H1 (cell line): ENCODE data around the gene S100A8.

ENCODE experiments used
- CBX5 ChIP-seq: fragments of 300-800, 300-1000 bp; sonication (generic); IDR thresholded peaks from 2 replicates; pipeline ENCODE4 v1.7.1; 2016; ENCODE audit warnings: antibody characterized with exemption, low read length, low read depth
- CHD7 ChIP-seq: fragments of 300-600 bp; sonication (generic); IDR thresholded peaks from 2 replicates; pipeline ENCODE4 v1.7.1; 2012; ENCODE audit warnings: low read length, moderate library complexity, mild to moderate bottlenecking, inconsistent platforms; ENCODE audit not compliant: insufficient replicate concordance
- CTCF ChIP-seq, 3 experiments: IDR thresholded peaks; 1 replicate in 2 of 3; 2 replicates in 1 of 3; pipeline versions ENCODE4 v1.5.1 to v1.6.1; 2011; ENCODE audit warnings: low read length in 3 of 3, mild to moderate bottlenecking in 3 of 3, inconsistent platforms in 2 of 3, low read depth in 1 of 3, moderate library complexity in 1 of 3; ENCODE audit not compliant: insufficient read depth in 1 of 3; ENCODE audit errors: control extremely low read depth in 1 of 3
- EP300 ChIP-seq, 2 experiments: IDR thresholded peaks; 1 replicate in 1 of 2; 2 replicates in 1 of 2; pipeline ENCODE4 v1.6.1; 2011 to 2012; ENCODE audit warnings: low read depth in 2 of 2, low read length in 2 of 2, mild to moderate bottlenecking in 2 of 2, borderline replicate concordance in 1 of 2, inconsistent platforms in 1 of 2, moderate library complexity in 1 of 2
- EZH2 ChIP-seq: fragments of 200-600 bp; sonication (generic); IDR thresholded peaks from 2 replicates; pipeline ENCODE4 v1.7.1; 2012; ENCODE audit warnings: low read depth, mild to moderate bottlenecking, moderate library complexity, low read length, inconsistent platforms; ENCODE audit not compliant: severe bottlenecking
- GTF2F1 ChIP-seq: IDR thresholded peaks from 2 replicates; pipeline ENCODE4 v1.6.1; 2012; ENCODE audit warnings: low read depth, low read length, improper control_type of control experiment, borderline replicate concordance
- JUN ChIP-seq: IDR thresholded peaks from 2 replicates; pipeline ENCODE4 v1.6.1; 2011; ENCODE audit warnings: low read depth, mild to moderate bottlenecking, improper control_type of control experiment, low read length
- KDM1A ChIP-seq: fragments of 200-600, 300-600 bp; sonication (generic); IDR thresholded peaks from 2 replicates; pipeline ENCODE4 v1.7.1; 2016; ENCODE audit warnings: mild to moderate bottlenecking, low read length, borderline replicate concordance
- MAFK ChIP-seq: IDR thresholded peaks from 2 replicates; pipeline ENCODE4 v1.6.1; 2012; ENCODE audit warnings: low read depth, mild to moderate bottlenecking, improper control_type of control experiment, low read length
- POLR2A ChIP-seq, 2 experiments: IDR thresholded peaks; 1 replicate in 1 of 2; 2 replicates in 1 of 2; pipeline ENCODE4 v1.6.1; 2011; ENCODE audit warnings: low read depth in 2 of 2, low read length in 2 of 2, mild to moderate bottlenecking in 2 of 2; ENCODE audit errors: control extremely low read depth in 1 of 2
- POLR2AphosphoS5 ChIP-seq: IDR thresholded peaks from 2 replicates; pipeline ENCODE4 v1.6.1; 2011; ENCODE audit warnings: low read depth, low read length
- RFX5 ChIP-seq: IDR thresholded peaks from 2 replicates; pipeline ENCODE4 v1.6.1; 2011; ENCODE audit warnings: low read depth, low read length, improper control_type of control experiment, borderline replicate concordance
- TCF12 ChIP-seq: IDR thresholded peaks from 2 replicates; pipeline ENCODE4 v1.6.1; 2011; ENCODE audit warnings: low read depth, mild to moderate bottlenecking, low read length
- TEAD4 ChIP-seq: IDR thresholded peaks from 2 replicates; pipeline ENCODE4 v1.6.1; 2012; ENCODE audit warnings: low read depth, low read length, inconsistent platforms, mixed read lengths

- TF ChIP-seq EP300 (IDR thresholded peaks at IDR 0.05; ENCODE audit: borderline replicate concordance in 1 of 2, low read depth in 2 of 2, low read length in 2 of 2) (no peak), TEAD4 (no peak), RFX5 (no peak), MAFK (no peak), POLR2A (IDR thresholded peaks at IDR 0.05; ENCODE audit: control extremely low read depth in 1 of 2, low read depth in 2 of 2, low read length in 2 of 2) (no peak), JUN (no peak), POLR2AphosphoS5 (no peak), TCF12 (no peak), GTF2F1 (no peak), EZH2 (no peak), CHD7 (no peak), CBX5 (no peak), KDM1A (no peak), CTCF (IDR thresholded peaks at IDR 0.05; ENCODE audit: control extremely low read depth in 1 of 3, insufficient read depth in 1 of 3, low read depth in 1 of 3, low read length in 3 of 3) (no peak)
Measured at GRCh38 chr1:153438599-153438998, 47.7 kb upstream of the S100A8 start.
